RWPE2 (cell line): ENCODE measurements around the gene ASPDH.

ENCODE experiments used
- ATAC-seq: fragments of 200-7000 bp; cut with Tn5 transposase; 3 replicates; pipeline ENCODE4 v1.9.1; 2021; ENCODE audit warnings: low read depth
- DNase-seq: peaks from one replicate; pipeline ENCODE4 v3.0.0-alpha.2; 2020; ENCODE audit warnings: low spot score
- H3K27ac ChIP-seq: fragments of 450-650 bp; 2 replicates; pipeline ENCODE4 v1.5.1; 2017; ENCODE audit warnings: mild to moderate bottlenecking; ENCODE audit not compliant: poor library complexity, severe bottlenecking
- H3K27me3 ChIP-seq: fragments of 250-450 bp; sonication (Bioruptor Pico); 2 replicates; pipeline ENCODE4 v1.5.1; 2021; ENCODE audit warnings: mild to moderate bottlenecking, moderate library complexity; ENCODE audit not compliant: insufficient read depth, poor library complexity, severe bottlenecking
- H3K36me3 ChIP-seq: fragments of 250-450 bp; sonication (Bioruptor Pico); 2 replicates; pipeline ENCODE4 v1.5.1; 2020; ENCODE audit warnings: low read depth, mild to moderate bottlenecking, moderate library complexity
- H3K4me1 ChIP-seq: fragments of 250-450 bp; sonication (Bioruptor Pico); 2 replicates; pipeline ENCODE4 v1.5.1; 2021; ENCODE audit warnings: mild to moderate bottlenecking, moderate library complexity; ENCODE audit not compliant: insufficient read depth, poor library complexity, severe bottlenecking
- H3K4me3 ChIP-seq: fragments of 250-450 bp; sonication (Bioruptor Pico); 2 replicates; pipeline ENCODE4 v1.5.1; 2021; ENCODE audit warnings: mild to moderate bottlenecking, moderate library complexity; ENCODE audit not compliant: severe bottlenecking
- H3K9me3 ChIP-seq: fragments of 250-450 bp; sonication (Bioruptor Pico); 2 replicates; pipeline ENCODE4 v1.5.1; 2021; ENCODE audit warnings: mild to moderate bottlenecking, moderate library complexity; ENCODE audit not compliant: severe bottlenecking
- TF ChIP-seq, protein P1 (sequence below): fragments of 450-650 bp; IDR thresholded peaks from one replicate; pipeline ENCODE4 v1.5.1; 2017; ENCODE audit warnings: mild to moderate bottlenecking, moderate library complexity; ENCODE audit not compliant: poor library complexity, severe bottlenecking

ASPDH gene

DNA sequence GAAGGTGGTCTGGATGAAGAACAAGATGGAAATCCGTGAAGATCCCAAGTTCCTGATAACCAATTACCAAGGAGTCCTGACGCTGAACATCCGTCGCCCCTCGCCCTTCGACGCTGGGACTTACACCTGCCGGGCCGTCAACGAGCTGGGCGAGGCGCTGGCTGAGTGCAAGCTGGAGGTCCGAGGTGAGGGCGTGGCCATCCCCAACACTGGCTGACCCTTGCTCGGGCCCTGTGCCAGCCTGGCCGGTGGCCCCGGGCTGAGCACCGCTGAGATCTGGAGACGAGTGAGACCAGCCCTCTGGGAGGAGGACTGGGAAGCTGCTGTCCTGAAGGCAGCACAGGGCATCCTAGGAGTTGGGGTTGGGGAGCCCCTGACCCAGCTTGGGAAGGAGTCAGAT, 49.4 kb downstream of the ASPDH start:
- Histone ChIP-seq H3K4me1 (no peaks in the 10 kb centered on the region), H3K4me3 (no peak overlapping the region), H3K27me3 (peaks cover 7% of the 10 kb centered on the region), H3K27ac (no peak overlapping the region), H3K36me3 (no peaks in the 10 kb centered on the region), H3K9me3 (no peaks in the 10 kb centered on the region)
- ATAC-seq (no peak), DNase-seq (no peak)
- TF ChIP-seq, protein P1, sequence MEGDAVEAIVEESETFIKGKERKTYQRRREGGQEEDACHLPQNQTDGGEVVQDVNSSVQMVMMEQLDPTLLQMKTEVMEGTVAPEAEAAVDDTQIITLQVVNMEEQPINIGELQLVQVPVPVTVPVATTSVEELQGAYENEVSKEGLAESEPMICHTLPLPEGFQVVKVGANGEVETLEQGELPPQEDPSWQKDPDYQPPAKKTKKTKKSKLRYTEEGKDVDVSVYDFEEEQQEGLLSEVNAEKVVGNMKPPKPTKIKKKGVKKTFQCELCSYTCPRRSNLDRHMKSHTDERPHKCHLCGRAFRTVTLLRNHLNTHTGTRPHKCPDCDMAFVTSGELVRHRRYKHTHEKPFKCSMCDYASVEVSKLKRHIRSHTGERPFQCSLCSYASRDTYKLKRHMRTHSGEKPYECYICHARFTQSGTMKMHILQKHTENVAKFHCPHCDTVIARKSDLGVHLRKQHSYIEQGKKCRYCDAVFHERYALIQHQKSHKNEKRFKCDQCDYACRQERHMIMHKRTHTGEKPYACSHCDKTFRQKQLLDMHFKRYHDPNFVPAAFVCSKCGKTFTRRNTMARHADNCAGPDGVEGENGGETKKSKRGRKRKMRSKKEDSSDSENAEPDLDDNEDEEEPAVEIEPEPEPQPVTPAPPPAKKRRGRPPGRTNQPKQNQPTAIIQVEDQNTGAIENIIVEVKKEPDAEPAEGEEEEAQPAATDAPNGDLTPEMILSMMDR = no peak

DNA sequence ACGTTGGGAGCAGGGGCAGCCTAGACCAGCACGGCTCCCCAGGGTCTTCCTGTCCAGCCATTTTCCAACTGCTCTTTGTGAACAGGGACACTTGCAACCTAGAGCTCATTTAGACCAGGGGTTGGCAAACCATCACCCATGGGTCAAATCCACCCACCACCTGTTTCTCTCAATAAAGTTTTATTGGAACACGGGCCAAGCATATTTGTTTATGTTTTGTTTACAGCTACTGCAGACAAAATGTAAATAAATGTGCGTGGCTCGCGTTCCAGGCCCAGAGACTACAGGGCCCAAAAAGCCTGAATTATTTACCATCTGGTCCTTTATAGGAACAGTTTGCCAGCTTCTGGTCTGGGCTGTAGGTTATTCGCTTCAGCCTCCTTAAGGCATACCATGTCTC, 50.7 kb downstream of the ASPDH start:
- TF ChIP-seq, protein P1 = no peak
- H3K4me1 ChIP-seq = no peaks in the 10 kb centered on the region
- no peaks in the 10 kb centered on the region for H3K36me3 ChIP-seq
- DNase-seq (no peak), ATAC-seq (no peak)
- no peak overlapping the region for H3K27ac ChIP-seq
- H3K4me3 ChIP-seq = no peak overlapping the region
- no peaks in the 10 kb centered on the region for H3K9me3 ChIP-seq
- peaks cover 19% of the 10 kb centered on the region for H3K27me3 ChIP-seq
